OCI-LY7 (cell line): Measurements from ENCODE around the gene ZDHHC9. TPM values are rescaled to one million over a fixed set of nuclear protein-coding genes. Genes with fewer than 3 reads are reported as not detected.
A peak's percentile ranks its signal among the peaks of the same experiment; 100 is the strongest.

Experiments
- BruUV-seq: library from RNA; stranded (reverse); fragments of 400-500 nt; replicated peaks from 2 replicates; lab custom pipeline; 2021; lab: Mats Ljungman, UMichigan
- CTCF ChIA-PET: fragments of 300-600 bp; sonication (Branson Sonifier 250); formaldehyde crosslinking; loops from one replicate; lab custom pipeline; 2022; ENCODE audit warnings: antibody characterized with exemption; ENCODE audit not compliant: unreplicated experiment; lab: Charles Lee
- POLR2A ChIA-PET: fragments of 300-600 bp; sonication (Branson Sonifier 250); formaldehyde crosslinking; loops from one replicate; lab custom pipeline; 2022; ENCODE audit warnings: antibody characterized with exemption; lab: Charles Lee
- DNase-seq: peaks from one replicate; pipeline ENCODE4 v3.0.0-alpha.2; 2015; ENCODE audit warnings: low spot score
- H2AFZ ChIP-seq: fragments of 200-600 bp; sonication (generic), shearing (Covaris generic); 2 replicates; pipeline ENCODE4 v1.6.1; 2014; ENCODE audit warnings: mild to moderate bottlenecking, antibody characterized with exemption, low read length, moderate library complexity
- H3K27ac ChIP-seq: fragments of 200-600 bp; sonication (generic); 2 replicates; pipeline ENCODE4 v1.5.1; 2014; ENCODE audit warnings: mixed run types, low read depth, mild to moderate bottlenecking, moderate library complexity, low read length, inconsistent platforms; ENCODE audit not compliant: poor library complexity, severe bottlenecking
- H3K36me3 ChIP-seq: fragments of 200-600 bp; sonication (generic); 2 replicates; pipeline ENCODE4 v1.6.1; 2014; ENCODE audit warnings: mild to moderate bottlenecking, antibody characterized with exemption, low read length, moderate library complexity, mixed read lengths; ENCODE audit not compliant: insufficient read depth
- H3K4me1 ChIP-seq: fragments of 200-600 bp; sonication (generic); 2 replicates; pipeline ENCODE4 v1.5.1; 2014; ENCODE audit warnings: mild to moderate bottlenecking, low read length; ENCODE audit not compliant: insufficient read depth, poor library complexity, severe bottlenecking
- H3K4me2 ChIP-seq: fragments of 200-600 bp; sonication (generic); 2 replicates; pipeline ENCODE4 v1.6.1; 2014; ENCODE audit warnings: mild to moderate bottlenecking, low read length
- H3K4me3 ChIP-seq: fragments of 200-600 bp; sonication (generic); 2 replicates; pipeline ENCODE4 v1.5.1; 2014; ENCODE audit warnings: mild to moderate bottlenecking, low read depth, low read length; ENCODE audit not compliant: poor library complexity, severe bottlenecking
- H3K79me2 ChIP-seq: fragments of 200-600 bp; sonication (generic); 2 replicates; pipeline ENCODE4 v1.6.1; 2016; ENCODE audit warnings: low read depth, mild to moderate bottlenecking, low read length, moderate library complexity, mixed read lengths; ENCODE audit not compliant: insufficient read depth
- H3K9me2 ChIP-seq: fragments of 200-600 bp; sonication (generic); 2 replicates; pipeline ENCODE4 v1.6.1; 2016; ENCODE audit warnings: mild to moderate bottlenecking, low read length, mixed read lengths; ENCODE audit not compliant: insufficient read depth
- H3K9me3 ChIP-seq: fragments of 200-600 bp; sonication (generic); 2 replicates; pipeline ENCODE4 v1.6.1; 2014; ENCODE audit warnings: mild to moderate bottlenecking, mixed run types, low read length, mixed read lengths
- H4K20me1 ChIP-seq: fragments of 200-600 bp; sonication (generic); 2 replicates; pipeline ENCODE4 v1.6.1; 2014; ENCODE audit warnings: mild to moderate bottlenecking, antibody characterized with exemption, low read length, moderate library complexity, mixed read lengths; ENCODE audit not compliant: insufficient read depth
- EZH2phosphoT487 ChIP-seq: fragments of 200-600 bp; sonication (generic); IDR thresholded peaks from 2 replicates; pipeline ENCODE4 v1.6.1; 2018; ENCODE audit warnings: low read depth, borderline replicate concordance, mild to moderate bottlenecking, mixed run types, antibody characterized with exemption, low read length, moderate library complexity, mixed read lengths
- intact Hi-C: fragments of 100-400 bp; cut with micrococcal nuclease; formaldehyde crosslinking; loops from one replicate; pipeline ENCODE4 v1.10.0; 2022; ENCODE audit not compliant: unreplicated experiment
- total RNA-seq, 2 experiments: library from RNA; depleted of rRNA in 1 of 2; stranded (reverse); fragments of >200 nt in 1 of 2; shearing (Covaris generic) in 1 of 2; gene quantifications; 2 replicates each; pipeline ENCODE4 v1.2.3, GENCODE V29; 2014 to 2022
- TF ChIP-seq, protein P1 (sequence below): fragments of 200-600 bp; sonication (generic); conservative IDR thresholded peaks from 2 replicates; pipeline ENCODE4 v1.5.1; 2014; ENCODE audit warnings: mild to moderate bottlenecking, antibody characterized with exemption, low read length, moderate library complexity, mixed read lengths

The ZDHHC9 gene
- total RNA-seq, 2 experiments from 2014 or later: 8.2 to 11.3 TPM

DNA sequence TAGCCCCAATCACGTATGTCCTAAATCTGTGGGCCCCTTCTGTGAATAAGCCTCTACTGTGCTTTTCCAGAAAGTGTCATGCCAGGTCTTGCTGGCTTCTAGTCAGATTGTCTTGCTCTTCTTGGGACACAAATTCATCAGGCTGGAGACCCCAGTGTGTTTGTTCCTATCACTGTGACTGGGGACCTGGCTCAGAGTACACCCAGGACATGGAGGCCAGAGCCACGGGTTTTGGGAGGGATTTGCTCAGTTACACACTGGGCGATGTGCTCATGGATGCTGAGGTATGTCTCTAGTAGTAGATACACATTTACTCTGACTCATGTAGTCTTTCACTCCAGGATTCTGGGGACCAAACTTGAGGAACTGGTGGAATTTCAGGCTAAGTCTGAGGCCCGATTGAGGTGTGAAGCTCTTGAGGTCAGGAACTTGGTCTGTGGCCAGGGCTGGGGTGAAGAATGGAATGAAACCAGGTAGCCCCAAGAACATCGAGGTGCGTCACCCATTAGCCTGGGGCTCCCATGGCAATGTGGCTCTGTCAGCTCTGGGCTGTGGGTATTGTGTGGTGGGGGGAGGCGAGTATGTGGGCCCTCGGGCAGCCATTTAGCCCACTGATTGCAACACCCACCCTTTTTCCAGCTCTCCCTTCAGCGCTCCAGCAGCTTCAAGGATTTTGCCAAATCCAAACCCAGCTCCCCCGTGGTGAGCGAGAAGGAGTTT, 56.2 kb downstream of the ZDHHC9 start:
- ChIA-PET POLR2A (interaction anchor here (0.5 to 1.4 kb wide), 10 partner anchors 10 to 280 kb away, joined by 3 to 6 read pairs (median 3); no protein-coding TSS in a partner anchor), CTCF (no interaction called here)
- Histone ChIP-seq H3K36me3 (peaks cover 91% of the 10 kb centered on the region), H2AFZ (no peak overlapping the region), H3K4me1 (peaks cover 51% of the 10 kb centered on the region), H4K20me1 (peaks cover 17% of the 10 kb centered on the region), H3K4me2 (no peak overlapping the region), H3K27ac (peak overlapping the region; percentile 78), H3K79me2 (peaks cover 61% of the 10 kb centered on the region), H3K4me3 (no peak overlapping the region), H3K9me2 (no peaks in the 10 kb centered on the region), H3K9me3 (no peaks in the 10 kb centered on the region)
- DNase-seq: no peak
- intact Hi-C loops: loop anchor here (10.0 kb wide), 1 partner anchor 387 kb away; the partner anchor contains the start of gene RAB33A
- TF ChIP-seq EZH2phosphoT487: no peak
- TF ChIP-seq, protein P1, sequence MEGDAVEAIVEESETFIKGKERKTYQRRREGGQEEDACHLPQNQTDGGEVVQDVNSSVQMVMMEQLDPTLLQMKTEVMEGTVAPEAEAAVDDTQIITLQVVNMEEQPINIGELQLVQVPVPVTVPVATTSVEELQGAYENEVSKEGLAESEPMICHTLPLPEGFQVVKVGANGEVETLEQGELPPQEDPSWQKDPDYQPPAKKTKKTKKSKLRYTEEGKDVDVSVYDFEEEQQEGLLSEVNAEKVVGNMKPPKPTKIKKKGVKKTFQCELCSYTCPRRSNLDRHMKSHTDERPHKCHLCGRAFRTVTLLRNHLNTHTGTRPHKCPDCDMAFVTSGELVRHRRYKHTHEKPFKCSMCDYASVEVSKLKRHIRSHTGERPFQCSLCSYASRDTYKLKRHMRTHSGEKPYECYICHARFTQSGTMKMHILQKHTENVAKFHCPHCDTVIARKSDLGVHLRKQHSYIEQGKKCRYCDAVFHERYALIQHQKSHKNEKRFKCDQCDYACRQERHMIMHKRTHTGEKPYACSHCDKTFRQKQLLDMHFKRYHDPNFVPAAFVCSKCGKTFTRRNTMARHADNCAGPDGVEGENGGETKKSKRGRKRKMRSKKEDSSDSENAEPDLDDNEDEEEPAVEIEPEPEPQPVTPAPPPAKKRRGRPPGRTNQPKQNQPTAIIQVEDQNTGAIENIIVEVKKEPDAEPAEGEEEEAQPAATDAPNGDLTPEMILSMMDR: no peak
- BruUV-seq: no TSS peak

DNA sequence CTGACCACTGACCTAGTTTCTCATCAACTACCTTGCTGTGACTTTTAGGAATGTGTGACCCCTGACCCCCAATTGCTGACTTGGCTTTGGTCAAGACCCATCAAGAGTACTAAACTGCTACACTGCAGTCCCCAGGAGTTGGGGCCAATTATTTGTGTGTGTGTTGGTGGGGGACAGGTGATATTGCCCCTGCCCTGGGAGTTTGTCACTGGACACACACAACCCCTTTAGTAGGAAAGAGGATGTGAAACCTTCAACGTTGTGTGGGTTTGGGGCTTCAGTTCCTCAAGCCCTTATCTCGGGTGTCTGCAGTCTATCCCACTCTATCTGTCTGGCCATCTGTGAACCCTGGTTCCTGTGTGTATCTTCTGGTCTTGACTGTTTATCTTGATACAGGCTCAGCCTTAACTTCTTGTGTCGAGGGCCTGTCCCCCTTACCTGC, 57.5 kb downstream of the ZDHHC9 start:
- H3K79me2 ChIP-seq: peaks cover 74% of the 10 kb centered on the region
- peaks cover 90% of the 10 kb centered on the region for H3K36me3 ChIP-seq
- BruUV-seq: no TSS peak
- peak overlapping the region; percentile 78 for H3K27ac ChIP-seq
- CTCF ChIA-PET: no interaction called here
- intact Hi-C loops: loop anchor here (10.0 kb wide), 1 partner anchor 389 kb away; the partner anchor contains the start of gene RAB33A
- H3K9me2 ChIP-seq: no peaks in the 10 kb centered on the region
- peak; percentile 83 for DNase-seq
- H2AFZ ChIP-seq: no peak overlapping the region
- peak overlapping the region; percentile 62 for H3K4me3 ChIP-seq
- H4K20me1 ChIP-seq: peaks cover 26% of the 10 kb centered on the region
- TF ChIP-seq, protein P1: no peak
- TF ChIP-seq EZH2phosphoT487: no peak
- H3K9me3 ChIP-seq: no peaks in the 10 kb centered on the region
- peak overlapping the region; percentile 70 for H3K4me2 ChIP-seq
- peaks cover 51% of the 10 kb centered on the region for H3K4me1 ChIP-seq
- POLR2A ChIA-PET: interaction anchor here (1.0 to 1.4 kb wide), 2 partner anchors 13 to 15 kb away, joined by 3 to 6 read pairs; no protein-coding TSS in a partner anchor
